OCI-LY3 (cell line): ENCODE data around the gene SH2D6.

ENCODE experiments used
- EZH2phosphoT487 ChIP-seq: fragments of 200-600 bp; shearing (Covaris generic); IDR thresholded peaks from 2 replicates; pipeline ENCODE4 v1.6.1; 2018; ENCODE audit warnings: antibody characterized with exemption, mixed run types, low read depth
- TF ChIP-seq, protein P1 (sequence below): fragments of 200-600, 300-600 bp; sonication (generic); IDR thresholded peaks from 2 replicates; pipeline ENCODE4 v1.5.1; 2014; ENCODE audit warnings: antibody characterized with exemption, low read length, low read depth

DNA sequence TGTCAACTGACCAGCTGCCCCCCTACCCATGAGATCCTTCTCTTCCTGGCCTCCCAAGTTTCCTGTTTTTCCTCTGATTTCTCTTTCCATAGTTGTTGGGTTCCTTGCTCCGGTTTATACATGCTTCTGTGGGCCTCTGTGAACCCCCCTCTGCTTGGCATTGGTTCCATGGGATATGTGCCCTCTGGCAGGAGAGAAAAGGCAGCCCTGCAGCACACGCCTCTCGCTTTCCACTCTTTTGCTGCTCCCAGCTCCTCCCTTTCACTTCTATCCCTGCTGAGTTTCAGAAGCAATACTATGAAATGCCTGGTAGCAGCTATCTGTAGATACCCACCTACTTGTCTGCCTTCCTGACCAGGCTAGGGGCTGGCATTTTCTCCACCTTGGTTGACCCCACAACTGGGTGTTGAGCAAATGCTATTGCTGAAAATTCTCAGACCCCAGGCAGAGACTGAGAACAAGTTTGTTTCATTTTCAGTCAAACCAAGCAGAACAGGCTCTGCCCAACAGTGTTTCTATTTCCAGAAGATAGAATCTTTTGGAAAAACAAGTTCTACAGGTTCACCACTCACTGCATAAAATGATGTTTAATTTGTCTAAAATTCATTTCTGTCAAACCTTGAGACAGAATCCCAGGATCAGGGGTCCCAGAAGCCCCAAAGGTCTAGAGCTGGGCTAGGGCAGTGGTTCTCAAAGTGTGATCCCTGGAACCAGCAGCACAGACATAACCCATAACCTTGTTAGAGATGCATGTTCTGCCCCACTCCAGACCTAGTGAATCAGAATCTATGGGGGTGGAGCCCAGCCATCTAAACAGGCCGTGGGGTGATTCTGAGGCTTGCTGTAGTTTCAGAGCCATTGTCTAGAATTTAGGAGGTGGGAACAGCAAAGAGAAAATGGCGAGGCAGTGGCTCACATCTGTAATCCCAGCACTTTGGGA lies 21.7 kb upstream of the SH2D6 start:
- TF ChIP-seq, protein P1, sequence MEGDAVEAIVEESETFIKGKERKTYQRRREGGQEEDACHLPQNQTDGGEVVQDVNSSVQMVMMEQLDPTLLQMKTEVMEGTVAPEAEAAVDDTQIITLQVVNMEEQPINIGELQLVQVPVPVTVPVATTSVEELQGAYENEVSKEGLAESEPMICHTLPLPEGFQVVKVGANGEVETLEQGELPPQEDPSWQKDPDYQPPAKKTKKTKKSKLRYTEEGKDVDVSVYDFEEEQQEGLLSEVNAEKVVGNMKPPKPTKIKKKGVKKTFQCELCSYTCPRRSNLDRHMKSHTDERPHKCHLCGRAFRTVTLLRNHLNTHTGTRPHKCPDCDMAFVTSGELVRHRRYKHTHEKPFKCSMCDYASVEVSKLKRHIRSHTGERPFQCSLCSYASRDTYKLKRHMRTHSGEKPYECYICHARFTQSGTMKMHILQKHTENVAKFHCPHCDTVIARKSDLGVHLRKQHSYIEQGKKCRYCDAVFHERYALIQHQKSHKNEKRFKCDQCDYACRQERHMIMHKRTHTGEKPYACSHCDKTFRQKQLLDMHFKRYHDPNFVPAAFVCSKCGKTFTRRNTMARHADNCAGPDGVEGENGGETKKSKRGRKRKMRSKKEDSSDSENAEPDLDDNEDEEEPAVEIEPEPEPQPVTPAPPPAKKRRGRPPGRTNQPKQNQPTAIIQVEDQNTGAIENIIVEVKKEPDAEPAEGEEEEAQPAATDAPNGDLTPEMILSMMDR, result no peak
- no peak for TF ChIP-seq EZH2phosphoT487
